Measurements from ENCODE around the gene PEF1. TPM values are rescaled to one million over a fixed set of nuclear protein-coding genes. Genes with fewer than 3 reads are reported as not detected.
"Not testable (repeated sequence)": the region's sequence is repeated elsewhere in the genome, so short reads cannot be mapped to it uniquely, and the experiment has no call there.

Gene PEF1
- polyA plus RNA-seq, 10 donors: 34.5 to 47.7 (median 40.2) TPM

- DNase-seq: no peak
These were observed 29.3 kb downstream of the PEF1 start for GRCh38 chr1:31615414-31615813.

DNA sequence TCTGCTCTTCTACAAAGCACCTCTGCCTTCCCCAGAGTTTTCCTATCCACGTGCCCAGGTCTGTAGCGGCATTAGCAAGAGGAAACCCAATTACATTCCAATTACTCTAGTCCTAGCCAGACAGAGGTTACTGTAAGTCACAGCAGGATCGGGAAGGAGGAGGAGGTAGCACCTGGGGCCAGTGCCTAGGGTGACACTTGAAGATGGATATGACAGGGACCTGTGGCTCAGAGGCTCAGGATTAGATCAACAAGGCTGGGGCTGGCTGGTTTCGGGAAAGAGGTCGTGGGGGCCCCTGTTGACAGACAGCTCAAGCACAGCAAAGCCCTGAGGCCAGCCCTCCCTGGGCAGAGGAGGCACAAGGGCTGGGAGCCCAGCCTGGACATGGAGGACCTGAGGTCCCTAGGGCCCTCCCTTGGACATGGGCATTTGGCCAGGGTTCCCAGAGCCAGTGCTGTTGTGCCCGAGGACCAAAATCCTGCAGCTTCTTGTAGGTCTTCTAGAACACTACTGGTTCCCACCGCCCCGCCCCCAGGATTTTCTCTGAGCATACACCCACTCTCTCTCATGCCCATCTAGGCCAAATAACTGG lies 30.2 kb downstream of the PEF1 start:
- no peak for DNase-seq

GRCh38 chr1:31609514-31610118 lies 35.1 kb downstream of the PEF1 start:
- no peak for DNase-seq

DNA sequence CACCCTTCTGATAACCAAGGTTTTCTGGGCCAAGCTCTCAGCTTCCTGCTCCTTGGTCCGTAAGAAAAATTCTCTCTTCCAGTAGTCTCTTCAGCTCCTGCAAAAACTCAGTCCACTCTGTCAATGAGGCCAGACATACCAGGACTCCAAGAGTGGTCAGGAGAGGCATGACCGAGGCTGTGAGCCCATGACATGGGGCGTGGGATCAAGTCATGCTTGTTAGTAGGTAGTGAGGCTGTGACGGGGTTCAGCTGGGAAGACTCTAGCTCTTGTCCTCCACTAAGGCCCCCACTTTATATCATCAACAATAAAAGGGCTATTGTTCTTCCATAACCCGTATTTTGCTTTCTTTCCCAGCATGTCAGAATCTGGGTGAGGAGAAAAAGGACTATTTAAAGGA lies 37.3 kb downstream of the PEF1 start:
- no peak for DNase-seq

DNA sequence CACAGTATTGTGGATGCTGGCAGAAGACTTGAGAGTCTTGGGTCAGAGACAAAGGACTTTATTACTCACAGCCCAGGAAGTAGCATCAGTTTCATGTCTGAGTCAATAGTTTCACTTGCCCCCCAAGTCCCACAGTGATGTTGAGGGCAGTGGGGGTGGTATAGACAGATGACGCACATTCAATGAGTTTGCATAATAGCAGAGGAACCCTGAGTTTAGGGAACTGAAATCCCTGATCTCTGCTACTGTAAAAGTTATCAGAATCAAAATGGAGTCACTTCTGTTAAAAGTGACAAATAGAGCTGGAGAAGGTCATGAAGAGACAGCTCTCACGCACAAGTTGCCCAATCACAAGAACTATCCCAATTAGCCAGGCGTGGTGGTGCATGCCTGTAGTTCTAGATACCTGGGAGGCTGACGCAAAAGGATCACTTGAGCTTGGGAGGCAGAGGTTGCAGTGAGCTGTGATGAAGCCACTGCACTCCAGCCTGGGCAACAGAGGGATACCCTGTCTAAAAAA lies 38.7 kb downstream of the PEF1 start:
- peak in 1 of 3 donors; percentile 29 for DNase-seq

DNA sequence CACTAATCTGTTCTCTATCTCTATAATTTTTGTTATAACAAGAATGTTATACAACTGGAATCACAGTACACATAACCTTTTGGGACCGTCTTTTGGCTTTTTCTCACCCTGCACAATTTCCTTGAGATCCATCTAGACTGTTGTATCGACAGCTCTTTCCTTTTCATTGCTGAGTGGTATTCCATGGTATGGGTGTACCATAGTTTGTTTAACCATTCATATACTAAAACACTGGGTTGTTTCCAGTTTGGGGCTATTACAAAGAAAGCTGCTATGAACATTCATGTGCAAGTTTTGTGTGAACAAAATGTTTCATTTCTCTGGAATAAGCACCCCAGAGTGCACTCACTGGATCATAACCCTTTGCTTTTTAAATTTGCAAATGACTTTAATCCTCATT lies 42.6 kb downstream of the PEF1 start:
- no peak for DNase-seq

DNA sequence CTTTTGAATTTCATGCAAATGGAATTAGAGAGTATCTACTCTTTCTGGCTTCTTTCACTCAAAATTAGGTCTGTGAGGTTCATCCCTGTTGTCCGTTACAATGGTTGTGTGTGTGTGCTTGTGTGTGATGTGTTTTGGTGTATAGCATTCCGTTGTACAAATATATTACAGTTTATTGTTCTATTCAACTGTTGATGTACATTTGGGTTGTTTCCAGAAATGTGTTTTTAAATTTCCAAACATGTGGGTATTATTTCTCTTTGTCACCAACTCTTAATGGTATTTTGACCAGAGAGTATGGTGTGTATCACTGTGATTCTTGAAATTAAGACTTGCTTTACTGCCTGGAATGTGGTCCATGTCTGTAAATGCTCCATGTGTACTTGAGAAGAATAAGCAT lies 44.0 kb downstream of the PEF1 start:
- no peak for DNase-seq

DNA sequence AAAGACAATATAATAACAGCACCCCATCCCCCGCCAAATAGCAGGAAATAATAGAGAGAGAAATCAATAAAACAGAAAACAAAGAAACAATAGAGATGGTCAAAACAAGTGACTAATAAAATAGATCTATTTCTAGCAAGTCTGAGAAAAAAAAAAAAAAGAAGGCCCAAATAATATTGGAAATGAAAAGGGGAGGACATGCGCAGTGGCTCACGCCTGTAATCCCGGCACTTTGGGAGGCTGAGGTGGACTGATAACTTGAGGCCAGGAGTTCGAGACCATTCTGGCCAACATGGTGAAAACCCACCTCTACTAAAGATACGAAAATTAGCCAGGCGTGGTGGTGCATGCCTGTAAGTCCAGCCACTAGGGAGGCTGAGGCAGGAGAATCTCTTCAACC lies 45.7 kb downstream of the PEF1 start:
- DNase-seq: no peak

DNA sequence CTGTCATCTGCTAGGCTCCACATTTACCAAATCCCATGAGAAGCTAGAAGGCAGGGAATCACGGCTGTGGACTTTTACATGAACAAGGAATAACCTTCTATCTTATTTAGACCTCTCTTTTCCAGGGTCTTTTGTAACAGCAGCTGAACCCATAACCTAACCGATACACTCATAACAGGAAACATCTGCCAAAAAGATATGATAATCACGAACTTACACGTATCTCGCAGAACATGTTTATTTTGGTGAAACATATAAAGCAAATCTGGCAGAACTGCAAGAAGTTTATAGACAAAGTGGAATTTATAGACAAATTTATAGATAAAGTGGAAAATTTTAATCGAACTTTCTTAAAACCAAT lies 48.0 kb downstream of the PEF1 start:
- peak in 1 of 3 donors; percentile 11 for DNase-seq

DNA sequence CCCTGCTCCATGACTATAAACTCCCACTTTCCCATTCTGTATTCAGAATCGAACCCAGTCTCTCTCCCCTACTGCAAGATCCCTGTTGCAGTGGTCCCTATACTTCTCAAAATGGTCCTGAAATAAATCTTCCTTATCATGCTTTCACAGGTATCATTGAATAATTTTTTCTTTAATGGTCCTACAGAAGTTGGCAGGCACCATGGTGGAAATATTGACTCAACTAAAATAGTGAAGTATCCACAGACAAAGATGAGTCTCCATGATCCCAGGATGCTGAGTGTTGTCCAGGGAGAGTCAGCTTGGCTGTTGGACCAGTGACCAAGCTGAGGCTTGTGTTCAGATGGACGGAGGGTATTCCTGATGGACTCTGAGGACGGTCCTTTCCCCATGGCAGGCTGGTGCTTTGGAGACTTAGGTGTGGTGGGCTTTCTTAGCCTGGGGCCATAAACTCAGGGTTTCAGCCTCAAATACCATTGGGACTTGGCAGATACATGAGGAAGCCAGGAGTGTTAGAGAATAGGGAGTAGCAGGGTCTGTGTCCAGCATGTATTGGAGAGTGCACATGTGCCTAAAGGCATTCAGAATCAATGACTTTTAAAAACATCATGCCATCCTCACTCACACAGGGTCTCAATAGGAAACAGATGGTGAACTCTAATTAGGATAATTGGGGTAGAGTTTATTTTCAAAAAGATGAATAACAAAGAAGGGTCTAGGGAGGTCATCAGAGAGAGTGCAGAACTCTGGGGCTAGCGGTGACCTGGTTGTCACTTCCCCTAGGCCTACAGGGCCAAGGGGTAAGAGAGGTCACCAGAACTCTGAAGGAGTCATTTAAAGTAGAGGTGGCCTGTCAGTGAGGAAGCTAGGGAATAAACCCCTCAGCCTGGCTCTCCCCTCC lies 48.6 kb downstream of the PEF1 start:
- peak in 1 of 3 donors; percentile 2 for DNase-seq

GRCh38 chr1:31593770-31594632 lies 50.7 kb downstream of the PEF1 start:
- peak in 2 of 3 donors; percentile 38 to 71 for DNase-seq

DNA sequence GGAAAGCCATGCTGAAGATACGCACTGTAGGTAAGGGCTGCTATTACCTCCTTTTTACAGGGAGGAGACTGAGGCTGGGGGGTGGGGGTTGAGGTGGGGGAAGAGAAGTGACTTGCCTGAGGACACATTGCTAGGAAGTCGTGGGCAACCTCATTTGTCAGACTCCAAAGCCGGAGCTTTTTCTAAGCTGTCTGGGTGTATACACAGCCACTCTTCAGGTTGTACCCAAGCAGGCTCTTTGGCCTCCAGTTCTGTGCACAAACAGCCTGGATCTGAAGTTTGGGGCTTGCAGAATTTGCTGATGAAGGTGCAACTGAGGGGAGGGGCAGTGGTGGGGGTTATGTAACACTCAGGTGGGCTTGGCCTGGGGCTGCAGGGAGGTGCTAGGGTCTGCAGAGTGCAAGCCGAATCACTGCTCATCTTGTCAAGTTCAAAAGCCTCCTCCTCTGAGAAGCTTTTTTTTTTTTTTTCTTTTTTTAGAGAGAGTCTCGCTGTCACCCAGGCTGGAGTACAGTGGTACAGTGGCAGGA lies 51.5 kb downstream of the PEF1 start:
- DNase-seq: no peak

- DNase-seq: no peak
These were observed 52.5 kb downstream of the PEF1 start for GRCh38 chr1:31592132-31592531.

DNA sequence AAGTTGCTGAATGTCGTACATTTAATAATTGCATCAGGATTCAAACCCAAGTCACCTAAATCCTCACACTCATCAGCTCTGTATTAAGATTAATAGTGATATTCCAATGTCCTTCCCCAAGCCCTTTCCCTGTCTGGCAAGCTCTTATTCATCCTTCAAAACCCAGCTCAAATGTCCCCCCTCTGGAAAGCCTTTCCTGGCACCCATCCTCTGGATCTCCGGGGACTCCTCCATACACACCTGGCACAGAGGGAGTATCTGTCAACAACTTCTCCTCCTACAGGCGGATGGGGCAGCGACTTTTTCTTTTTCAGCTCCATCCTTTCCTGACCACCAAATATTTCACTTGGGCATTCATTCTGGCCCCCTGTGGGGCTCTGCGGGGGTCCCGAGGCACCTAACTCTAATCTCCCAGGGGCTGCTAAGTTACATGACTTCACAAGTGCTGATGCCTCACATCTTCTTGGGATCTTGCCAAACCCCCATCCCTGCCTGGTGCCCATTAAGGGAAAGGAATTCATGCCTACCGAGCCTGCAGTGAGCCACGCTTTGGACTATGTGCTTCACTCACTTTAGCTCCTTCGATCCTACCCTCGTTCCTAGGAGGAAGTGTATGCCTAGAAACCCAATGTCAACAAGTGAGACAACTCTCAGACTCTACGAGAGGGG lies 53.1 kb downstream of the PEF1 start:
- DNase-seq: no peak

- DNase-seq: peak in 2 of 3 donors; percentile 33 to 51
These were observed 55.7 kb downstream of the PEF1 start for GRCh38 chr1:31588751-31589515.

DNA sequence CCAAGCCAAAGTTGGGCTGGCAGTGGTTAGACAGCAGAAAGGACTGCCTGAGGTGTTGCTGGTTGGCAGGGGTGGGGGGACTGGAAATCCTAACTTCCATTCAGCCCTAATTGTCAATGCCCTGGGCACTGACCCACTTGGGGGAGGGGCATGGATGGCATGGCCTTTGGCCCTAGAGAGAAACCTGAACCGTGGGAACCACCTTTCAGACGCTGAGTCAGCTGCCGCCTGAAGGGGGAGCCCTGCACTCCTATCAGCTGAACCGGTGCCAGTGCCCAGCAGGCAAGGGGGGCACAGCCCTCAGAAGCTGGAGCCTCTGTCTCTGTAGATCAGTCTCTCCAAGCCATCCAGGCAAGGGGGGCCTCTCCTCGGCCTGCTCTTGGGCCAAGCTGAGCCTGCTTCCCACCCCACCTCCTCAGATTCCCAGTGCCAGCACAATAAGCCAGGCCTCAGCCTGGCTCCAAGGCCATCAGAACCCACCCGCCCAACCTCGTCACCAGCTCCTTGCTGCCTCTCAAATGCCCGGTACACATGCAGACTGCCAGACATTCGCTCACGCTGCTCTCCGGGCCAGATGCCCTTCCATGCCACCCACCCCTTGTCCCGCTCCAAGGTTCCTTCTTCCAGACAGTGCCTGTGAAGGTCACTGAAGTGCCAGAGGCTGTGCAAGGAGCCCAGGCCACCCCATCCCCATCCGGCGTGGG lies 56.8 kb downstream of the PEF1 start:
- no peak for DNase-seq

DNA sequence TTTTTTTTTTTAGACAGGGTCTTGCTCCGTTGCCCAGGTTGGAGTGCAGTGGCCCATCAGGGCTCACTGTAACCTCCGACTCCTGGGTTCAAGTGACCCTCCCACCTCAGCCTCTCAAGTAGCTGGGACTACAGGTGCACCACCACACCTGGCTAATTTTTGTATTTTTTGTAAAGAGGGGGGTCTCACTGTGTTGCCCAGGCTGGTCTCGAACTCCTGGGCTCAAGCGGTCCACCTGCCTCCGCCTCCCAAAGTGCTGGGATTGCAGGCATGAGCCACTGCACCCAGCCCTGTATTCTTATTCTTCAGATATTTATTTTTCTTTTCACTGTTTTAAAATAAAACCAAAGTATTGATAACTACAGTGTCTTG lies 57.4 kb downstream of the PEF1 start:
- not testable (repeated sequence) for DNase-seq

DNA sequence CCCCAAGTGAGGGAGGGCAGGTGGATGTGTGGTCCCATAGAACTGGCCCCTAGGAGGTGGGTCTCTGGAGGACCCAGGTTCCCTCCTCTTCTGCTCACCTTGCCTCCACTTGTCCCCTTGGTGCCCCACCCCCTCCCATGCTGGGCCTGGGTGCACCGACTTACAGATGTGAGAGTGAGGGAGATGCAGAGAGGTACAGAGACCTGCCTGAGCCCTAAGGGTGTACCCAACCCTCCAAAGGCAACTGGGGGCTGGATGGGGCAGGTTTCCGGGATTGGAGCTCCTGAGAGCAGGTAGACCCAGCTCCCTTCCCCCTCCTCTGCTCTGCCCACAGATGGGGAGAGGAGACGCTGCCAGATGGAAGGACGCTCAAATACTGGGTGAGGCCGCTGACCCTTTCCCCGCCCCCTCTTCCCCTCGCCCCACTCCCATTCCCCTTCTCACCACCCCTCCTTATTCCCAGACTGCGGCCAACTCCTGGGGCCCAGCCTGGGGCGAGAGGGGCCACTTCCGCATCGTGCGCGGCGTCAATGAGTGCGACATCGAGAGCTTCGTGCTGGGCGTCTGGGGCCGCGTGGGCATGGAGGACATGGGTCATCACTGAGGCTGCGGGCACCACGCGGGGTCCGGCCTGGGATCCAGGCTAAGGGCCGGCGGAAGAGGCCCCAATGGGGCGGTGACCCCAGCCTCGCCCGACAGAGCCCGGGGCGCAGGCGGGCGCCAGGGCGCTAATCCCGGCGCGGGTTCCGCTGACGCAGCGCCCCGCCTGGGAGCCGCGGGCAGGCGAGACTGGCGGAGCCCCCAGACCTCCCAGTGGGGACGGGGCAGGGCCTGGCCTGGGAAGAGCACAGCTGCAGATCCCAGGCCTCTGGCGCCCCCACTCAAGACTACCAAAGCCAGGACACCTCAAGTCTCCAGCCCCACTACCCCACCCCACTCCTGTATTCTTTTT lies 58.0 kb downstream of the PEF1 start:
- DNase-seq: no peak

Measured in muscle of back (tissue), 11 donors.